Fibroblast of the aortic adventitia (primary cell): ENCODE measurements around the gene SNRNP200. TPM values are rescaled to one million over a fixed set of nuclear protein-coding genes. Genes with fewer than 3 reads are reported as not detected.

Source experiments
- DNase-seq: peaks from one replicate; pipeline ENCODE4 v3.0.0-alpha.2; 2010; ENCODE audit warnings: low read depth
- H3K4me3 ChIP-seq: 2 replicates; pipeline ENCODE4 v1.5.1; 2011; ENCODE audit warnings: low read depth, mild to moderate bottlenecking, control low read depth, low read length, moderate library complexity
- total RNA-seq: library from RNA; depleted of rRNA; stranded (reverse); fragments of >200 nt; gene quantifications from 2 replicates; pipeline ENCODE4 v1.2.3, GENCODE V29; 2012; ENCODE audit warnings: low replicate concordance
- TF ChIP-seq, protein P1 (sequence below): IDR thresholded peaks from 2 replicates; pipeline ENCODE4 v1.5.1; 2011; ENCODE audit warnings: mild to moderate bottlenecking, low read length, control low read depth, inconsistent platforms; ENCODE audit not compliant: insufficient read depth

SNRNP200 gene
- total RNA-seq, 1 donor = 39.3 TPM

DNA sequence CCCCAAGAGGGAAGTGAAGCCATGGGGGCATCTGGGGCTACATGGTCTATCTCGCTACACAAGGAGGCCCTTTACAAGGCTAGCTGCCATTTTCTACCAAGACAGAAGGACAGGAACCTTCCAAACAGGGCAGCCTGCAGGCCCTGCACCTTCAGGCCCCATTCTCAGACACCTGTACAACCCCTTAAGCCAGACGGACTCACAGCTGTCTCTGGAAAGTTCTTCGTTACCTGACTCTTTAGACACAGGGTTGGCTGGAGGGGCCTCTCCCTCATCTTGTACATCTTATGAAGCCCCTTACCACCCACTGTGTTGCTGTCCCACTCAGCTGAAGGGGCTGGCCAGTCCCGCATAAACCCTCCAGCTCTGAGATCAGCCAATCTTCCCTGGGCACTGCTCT, 56.7 kb downstream of the SNRNP200 start:
- no peak for DNase-seq
- TF ChIP-seq, protein P1, sequence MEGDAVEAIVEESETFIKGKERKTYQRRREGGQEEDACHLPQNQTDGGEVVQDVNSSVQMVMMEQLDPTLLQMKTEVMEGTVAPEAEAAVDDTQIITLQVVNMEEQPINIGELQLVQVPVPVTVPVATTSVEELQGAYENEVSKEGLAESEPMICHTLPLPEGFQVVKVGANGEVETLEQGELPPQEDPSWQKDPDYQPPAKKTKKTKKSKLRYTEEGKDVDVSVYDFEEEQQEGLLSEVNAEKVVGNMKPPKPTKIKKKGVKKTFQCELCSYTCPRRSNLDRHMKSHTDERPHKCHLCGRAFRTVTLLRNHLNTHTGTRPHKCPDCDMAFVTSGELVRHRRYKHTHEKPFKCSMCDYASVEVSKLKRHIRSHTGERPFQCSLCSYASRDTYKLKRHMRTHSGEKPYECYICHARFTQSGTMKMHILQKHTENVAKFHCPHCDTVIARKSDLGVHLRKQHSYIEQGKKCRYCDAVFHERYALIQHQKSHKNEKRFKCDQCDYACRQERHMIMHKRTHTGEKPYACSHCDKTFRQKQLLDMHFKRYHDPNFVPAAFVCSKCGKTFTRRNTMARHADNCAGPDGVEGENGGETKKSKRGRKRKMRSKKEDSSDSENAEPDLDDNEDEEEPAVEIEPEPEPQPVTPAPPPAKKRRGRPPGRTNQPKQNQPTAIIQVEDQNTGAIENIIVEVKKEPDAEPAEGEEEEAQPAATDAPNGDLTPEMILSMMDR = no peak
- no peak overlapping the region for H3K4me3 ChIP-seq

DNA sequence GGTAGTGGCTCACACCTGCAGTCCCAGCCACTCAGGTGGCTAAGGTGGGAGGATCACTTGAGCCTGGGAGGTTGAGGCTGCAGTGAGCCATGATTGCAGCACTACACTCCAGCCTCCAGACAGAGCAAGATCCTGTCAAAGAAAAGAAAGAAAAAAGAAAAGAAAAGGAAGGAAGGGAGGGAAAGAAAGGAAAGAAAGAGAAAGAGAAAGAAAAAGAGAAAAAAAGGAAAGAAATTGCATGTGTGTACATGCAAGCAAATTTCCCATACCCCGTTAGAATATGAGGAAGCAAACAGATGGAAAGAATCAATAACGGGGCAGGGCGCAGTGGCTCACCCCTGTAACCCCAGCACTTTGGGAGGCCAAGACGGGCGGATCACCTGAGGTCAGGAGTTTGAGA, 57.5 kb downstream of the SNRNP200 start:
- TF ChIP-seq, protein P1 = no peak

DNA sequence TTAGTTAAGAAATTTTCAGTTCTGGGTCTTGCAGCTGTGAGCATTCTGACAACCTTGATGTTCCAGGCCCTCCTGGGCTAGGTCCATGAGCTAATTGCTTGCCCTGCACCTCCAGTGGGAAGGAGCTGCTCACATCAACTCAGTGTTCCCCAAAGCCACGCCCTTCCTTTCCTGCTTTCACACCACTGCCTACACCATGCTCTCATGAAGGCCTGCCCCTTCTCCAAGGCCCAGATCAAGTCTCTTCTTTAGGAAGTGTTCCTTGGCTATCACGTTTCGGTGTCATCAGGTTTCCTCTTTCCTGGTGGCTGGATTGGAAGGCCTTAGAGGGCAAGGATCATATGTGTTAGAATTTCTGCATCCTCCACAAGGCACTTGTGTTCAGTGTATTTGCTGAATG, 58.3 kb downstream of the SNRNP200 start:
- DNase-seq = no peak
- no peak overlapping the region for H3K4me3 ChIP-seq
- TF ChIP-seq, protein P1 = no peak

More for the DNA sequence above, 57.5 kb downstream of the SNRNP200 start:
- H3K4me3 ChIP-seq = no peak overlapping the region
- DNase-seq = no peak

DNA sequence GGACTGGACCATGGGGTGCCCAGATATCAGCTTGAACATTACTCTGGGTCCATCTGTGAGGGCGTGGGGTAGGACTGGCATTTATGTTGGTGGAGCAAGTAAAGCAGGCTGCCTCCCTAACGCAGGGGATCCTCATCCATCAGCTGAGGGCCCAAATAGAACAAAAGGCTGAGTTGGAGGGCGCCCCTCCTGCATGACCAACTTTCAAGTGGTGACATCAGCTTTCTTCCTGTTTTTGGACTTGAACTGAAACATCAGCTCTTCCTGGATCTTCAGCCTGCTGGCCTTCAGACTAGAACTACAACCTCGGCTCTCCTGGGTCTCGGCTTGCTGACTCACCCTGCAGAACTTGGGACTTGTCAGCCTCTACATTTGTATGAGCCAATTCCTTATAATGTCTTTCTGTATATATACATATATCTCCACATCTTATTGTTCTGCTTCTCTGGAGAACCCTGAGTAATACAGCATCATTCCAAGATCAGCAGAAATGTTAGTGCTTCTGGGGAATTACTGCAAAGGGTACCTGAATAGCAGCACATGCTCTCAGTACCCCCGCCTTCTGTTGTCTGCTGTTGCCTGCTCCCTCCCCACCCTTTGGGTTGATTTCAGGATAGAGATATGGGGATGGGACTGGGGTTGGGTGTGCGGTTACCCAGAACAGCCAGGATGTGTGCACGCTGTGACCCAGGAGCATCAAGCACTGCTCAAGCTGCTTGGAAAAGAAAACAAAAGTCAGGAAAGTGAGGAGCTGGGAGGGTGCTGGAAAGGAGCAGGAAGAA, 59.5 kb downstream of the SNRNP200 start:
- TF ChIP-seq, protein P1 = no peak
- DNase-seq = peak; percentile 84
- H3K4me3 ChIP-seq = no peak overlapping the region

DNA sequence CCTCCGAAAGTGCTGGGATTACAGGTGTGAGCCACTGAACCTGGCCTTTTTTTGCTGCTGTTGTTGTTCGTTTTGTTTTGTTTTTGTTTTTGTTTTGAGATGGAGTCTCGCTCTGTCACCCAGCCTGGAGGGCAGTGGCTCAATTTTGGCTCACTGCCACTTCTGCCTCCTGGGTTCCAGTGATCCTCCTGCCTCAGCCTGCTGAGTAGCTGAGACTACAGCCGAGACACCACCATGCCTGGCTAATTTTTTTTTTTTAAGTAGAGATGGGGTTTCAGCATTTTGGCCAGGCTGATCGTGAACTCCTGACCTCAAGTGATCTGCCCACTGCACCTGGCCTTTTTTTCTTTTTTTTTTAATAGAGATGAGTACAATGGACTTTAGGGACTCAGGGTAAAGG, 61.5 kb downstream of the SNRNP200 start:
- TF ChIP-seq, protein P1 = no peak
- DNase-seq = no peak
- H3K4me3 ChIP-seq = no peak overlapping the region

DNA sequence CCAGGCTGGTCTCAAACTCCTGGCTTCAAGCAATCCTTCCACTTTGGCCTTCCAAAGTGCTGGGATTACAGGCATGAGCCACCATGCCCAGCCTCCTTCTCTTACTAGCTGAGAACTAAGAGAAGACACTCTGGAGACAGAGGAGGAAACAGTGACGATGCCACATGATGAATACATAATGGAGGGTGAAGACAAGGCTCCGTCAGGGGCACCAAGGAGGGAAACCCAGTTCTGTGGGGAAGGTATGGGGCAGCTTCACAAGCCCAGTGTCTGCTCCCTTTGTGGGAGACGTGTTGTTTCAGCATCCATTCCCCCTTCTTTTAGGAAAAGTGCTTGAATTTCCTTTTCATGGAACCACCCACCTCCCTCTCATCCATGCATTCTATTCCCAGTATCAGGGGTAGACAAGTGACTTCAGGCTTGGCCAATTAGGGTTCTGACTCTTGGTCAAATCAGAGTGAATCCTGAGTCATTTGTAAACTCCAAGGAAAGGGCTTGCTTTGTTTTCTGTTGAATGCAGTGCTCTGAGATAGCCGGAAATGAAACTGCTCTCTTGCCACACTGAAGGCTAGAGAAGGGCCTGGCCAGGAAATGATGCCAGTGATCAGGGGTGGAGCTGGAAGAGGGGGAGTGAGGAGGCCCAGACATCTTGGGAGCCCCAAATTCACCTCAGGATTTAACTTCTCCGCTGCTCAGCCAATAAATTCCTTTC, 63.3 kb downstream of the SNRNP200 start:
- peak; percentile 84 for DNase-seq
- no peak overlapping the region for H3K4me3 ChIP-seq
- TF ChIP-seq, protein P1 = no peak
